HFFc6 (cell line): ENCODE results near the gene KDM1A. TPM values are rescaled to one million over a fixed set of nuclear protein-coding genes. Genes with fewer than 3 reads are reported as not detected.

Source experiments
- DNase-seq: peaks from one replicate; pipeline ENCODE4 v3.0.0-alpha.2; 2018
- H3K27ac Mint-ChIP-seq: 2 replicates; pipeline ENCODE4 v1.8.0; 2020; ENCODE audit warnings: mild to moderate bottlenecking, mixed read lengths
- H3K27me3 Mint-ChIP-seq: 2 replicates; pipeline ENCODE4 v1.8.0; 2021; ENCODE audit warnings: mild to moderate bottlenecking, moderate library complexity, mixed read lengths; ENCODE audit not compliant: insufficient read depth
- H3K36me3 Mint-ChIP-seq: 2 replicates; pipeline ENCODE4 v1.8.0; 2021; ENCODE audit warnings: low read depth, mixed read lengths
- H3K4me1 Mint-ChIP-seq: 2 replicates; pipeline ENCODE4 v1.8.0; 2020; ENCODE audit warnings: low read depth, mixed read lengths
- H3K4me3 Mint-ChIP-seq: 2 replicates; pipeline ENCODE4 v1.8.0; 2020; ENCODE audit warnings: mild to moderate bottlenecking, moderate library complexity, mixed read lengths
- H3K9me3 Mint-ChIP-seq: 2 replicates; pipeline ENCODE4 v1.8.0; 2020; ENCODE audit warnings: mild to moderate bottlenecking, mixed read lengths
- total RNA-seq, 6 experiments: library from RNA; stranded (reverse); fragmentation: NEBNext Ultra II Directional; extraction: Animal tissue kit (Norgen Biotek cat#: 25700); gene quantifications; 2 replicates in 1 of 6; 3 replicates in 5 of 6; pipeline ENCODE4 v1.2.3, GENCODE V29; 2021
- TF ChIP-seq, protein P1 (sequence below): fragments of 200-600 bp; sonication (generic); IDR thresholded peaks from 2 replicates; pipeline ENCODE4 v1.5.0; 2021; ENCODE audit warnings: antibody characterized with exemption, mild to moderate bottlenecking

KDM1A gene
- total RNA-seq, 6 experiments from 2014 or later = 51.4 to 70.6 (median 62.5) TPM

DNA sequence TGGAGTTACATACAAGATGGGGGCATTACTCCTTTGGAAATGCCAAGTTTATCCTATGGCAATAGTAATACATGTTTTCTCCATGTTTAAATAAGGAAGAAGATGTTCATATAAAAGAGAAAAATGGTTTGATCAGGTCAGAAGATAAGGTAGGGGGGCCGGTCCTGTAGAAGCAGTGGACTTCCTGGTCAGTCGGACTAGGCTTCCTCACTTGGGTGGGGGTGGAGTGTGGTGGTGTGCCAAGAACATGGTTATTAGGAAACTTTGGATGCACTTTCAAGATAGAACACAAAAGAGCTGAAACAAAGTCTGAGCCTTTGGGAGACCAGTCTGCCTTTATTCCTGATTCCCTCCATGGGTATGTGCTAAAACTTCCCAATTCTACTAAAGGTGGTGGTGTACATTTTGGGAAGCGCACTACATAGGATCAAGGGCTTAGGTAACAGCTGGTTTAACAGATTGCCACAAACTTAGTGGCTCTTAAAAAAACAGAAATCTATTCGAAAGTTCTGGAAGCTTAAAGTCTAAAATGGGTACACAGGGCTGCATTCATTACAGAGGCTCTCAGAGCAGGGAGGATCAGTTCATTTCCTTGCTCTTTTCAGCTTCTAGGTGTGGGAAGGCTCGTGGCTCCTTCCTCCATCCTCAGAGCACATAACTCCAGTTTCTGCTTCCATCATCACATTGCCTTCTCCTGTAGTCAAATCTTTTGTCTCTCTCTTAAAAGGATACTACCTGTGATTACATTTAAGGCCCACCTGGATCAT, 64.6 kb downstream of the KDM1A start:
- Mint-ChIP-seq H3K9me3 (no peaks in the 10 kb centered on the region), H3K36me3 (peaks cover 57% of the 10 kb centered on the region), H3K4me3 (no peak overlapping the region), H3K4me1 (peaks cover 8% of the 10 kb centered on the region; the same call in 1 of the 2 replicates), H3K27me3 (peaks cover 4% of the 10 kb centered on the region), H3K27ac (no peak overlapping the region)
- no peak for DNase-seq
- TF ChIP-seq, protein P1, sequence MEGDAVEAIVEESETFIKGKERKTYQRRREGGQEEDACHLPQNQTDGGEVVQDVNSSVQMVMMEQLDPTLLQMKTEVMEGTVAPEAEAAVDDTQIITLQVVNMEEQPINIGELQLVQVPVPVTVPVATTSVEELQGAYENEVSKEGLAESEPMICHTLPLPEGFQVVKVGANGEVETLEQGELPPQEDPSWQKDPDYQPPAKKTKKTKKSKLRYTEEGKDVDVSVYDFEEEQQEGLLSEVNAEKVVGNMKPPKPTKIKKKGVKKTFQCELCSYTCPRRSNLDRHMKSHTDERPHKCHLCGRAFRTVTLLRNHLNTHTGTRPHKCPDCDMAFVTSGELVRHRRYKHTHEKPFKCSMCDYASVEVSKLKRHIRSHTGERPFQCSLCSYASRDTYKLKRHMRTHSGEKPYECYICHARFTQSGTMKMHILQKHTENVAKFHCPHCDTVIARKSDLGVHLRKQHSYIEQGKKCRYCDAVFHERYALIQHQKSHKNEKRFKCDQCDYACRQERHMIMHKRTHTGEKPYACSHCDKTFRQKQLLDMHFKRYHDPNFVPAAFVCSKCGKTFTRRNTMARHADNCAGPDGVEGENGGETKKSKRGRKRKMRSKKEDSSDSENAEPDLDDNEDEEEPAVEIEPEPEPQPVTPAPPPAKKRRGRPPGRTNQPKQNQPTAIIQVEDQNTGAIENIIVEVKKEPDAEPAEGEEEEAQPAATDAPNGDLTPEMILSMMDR = no peak

DNA sequence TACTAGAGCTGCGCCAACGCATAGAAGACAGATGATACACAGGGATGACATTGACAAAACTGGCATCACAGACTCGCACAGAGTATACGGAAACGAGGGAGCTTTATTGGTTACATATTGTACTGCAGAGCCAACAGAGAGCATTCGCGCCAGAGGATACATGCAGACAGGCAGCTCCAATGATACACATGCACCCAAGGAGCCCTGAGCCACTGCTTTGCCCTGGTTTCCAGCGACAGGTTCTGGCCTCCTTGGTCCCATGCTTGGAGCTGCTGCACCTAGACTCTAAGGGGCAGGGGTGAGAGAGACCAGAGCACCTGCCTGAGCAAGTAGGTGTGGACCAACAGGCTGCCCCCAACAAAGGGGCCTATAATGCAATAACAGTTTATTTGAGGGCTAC, 65.6 kb downstream of the KDM1A start:
- Mint-ChIP-seq H3K4me3 (no peak overlapping the region), H3K27ac (peak overlapping the region; percentile 27; the same call in 1 of the 2 replicates), H3K36me3 (peaks cover 48% of the 10 kb centered on the region), H3K4me1 (no peaks in the 10 kb centered on the region), H3K27me3 (peaks cover 3% of the 10 kb centered on the region), H3K9me3 (no peaks in the 10 kb centered on the region)
- no peak for DNase-seq
- TF ChIP-seq, protein P1 = no peak

DNA sequence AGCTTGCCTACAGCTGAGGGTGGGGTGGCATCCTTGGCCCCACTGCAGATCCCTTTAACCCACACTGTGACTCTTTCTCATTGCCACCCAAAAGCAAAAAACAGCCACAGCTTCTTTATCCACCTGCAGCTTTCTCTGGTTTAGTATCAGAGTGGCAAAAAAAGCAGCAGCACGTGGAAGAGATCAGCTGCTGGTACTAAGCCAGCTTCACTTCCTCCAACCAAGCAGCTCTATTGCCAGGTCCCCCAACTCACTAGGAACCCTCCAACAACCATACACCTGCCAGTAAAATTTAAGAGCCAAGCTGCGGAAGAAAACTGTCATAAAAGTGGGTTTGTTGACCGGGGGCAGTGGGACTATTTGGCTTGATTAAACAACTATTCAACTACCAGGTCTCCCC, 66.4 kb downstream of the KDM1A start:
- Mint-ChIP-seq H3K4me1 (no peaks in the 10 kb centered on the region), H3K36me3 (peaks cover 44% of the 10 kb centered on the region), H3K27me3 (peaks cover 3% of the 10 kb centered on the region), H3K9me3 (no peaks in the 10 kb centered on the region), H3K4me3 (no peak overlapping the region), H3K27ac (no peak overlapping the region)
- TF ChIP-seq, protein P1 = no peak
- DNase-seq = no peak

DNA sequence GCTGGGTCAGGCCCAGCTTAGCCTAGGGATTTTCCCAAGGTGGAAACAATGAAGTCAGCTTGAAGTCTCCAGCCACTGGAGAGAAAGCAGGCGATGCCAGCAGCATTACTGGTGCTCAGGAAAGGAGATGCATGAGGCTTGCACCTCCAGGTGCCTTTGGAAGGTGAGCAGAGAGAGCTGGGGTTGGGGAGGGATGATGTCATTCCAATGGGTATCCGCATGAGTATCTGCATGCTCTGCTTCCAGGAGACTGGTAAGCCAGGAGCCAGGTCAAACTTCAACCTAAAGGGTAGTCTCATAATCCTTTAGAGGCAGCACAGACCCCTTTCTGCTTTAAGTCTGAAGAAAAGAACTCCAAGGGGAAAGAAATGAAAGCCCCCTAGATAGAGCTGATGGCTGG, 68.8 kb downstream of the KDM1A start:
- Mint-ChIP-seq H3K27ac (no peak overlapping the region), H3K27me3 (no peaks in the 10 kb centered on the region; the same call in none of the 2 replicates), H3K4me1 (no peaks in the 10 kb centered on the region), H3K9me3 (no peaks in the 10 kb centered on the region), H3K36me3 (peaks cover 38% of the 10 kb centered on the region), H3K4me3 (no peak overlapping the region)
- TF ChIP-seq, protein P1 = no peak
- no peak for DNase-seq

DNA sequence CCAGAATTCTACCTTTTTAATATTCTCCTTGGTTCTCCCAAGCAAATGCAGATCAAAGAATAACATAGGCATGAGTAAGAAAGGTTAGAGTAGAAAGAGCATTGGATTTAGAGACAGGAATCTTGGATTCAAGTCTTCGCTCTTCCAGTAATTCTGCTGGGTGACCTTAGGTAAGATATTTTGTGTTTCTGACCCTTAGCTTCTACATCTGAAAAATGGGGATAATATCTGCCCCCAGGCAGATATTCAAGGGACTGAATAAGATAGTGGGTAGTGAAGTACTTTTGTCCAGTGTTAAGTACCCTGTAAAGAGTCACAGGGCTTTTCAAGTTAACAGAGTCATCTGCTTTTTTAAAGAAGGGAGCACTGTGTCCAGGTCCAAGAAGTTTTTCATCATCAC, 70.8 kb downstream of the KDM1A start:
- H3K4me1 Mint-ChIP-seq = peaks cover 2% of the 10 kb centered on the region; the same call in 1 of the 2 replicates
- H3K4me3 Mint-ChIP-seq = no peak overlapping the region
- DNase-seq = no peak
- TF ChIP-seq, protein P1 = no peak
- peaks cover 54% of the 10 kb centered on the region for H3K36me3 Mint-ChIP-seq
- H3K27me3 Mint-ChIP-seq = peaks cover 5% of the 10 kb centered on the region
- H3K27ac Mint-ChIP-seq = no peak overlapping the region
- no peaks in the 10 kb centered on the region for H3K9me3 Mint-ChIP-seq
